Mucosa of rectum (tissue), 2 donors: ENCODE results near the gene MBOAT7.
"Not testable (repeated sequence)": the region's sequence is repeated elsewhere in the genome, so short reads cannot be mapped to it uniquely, and the experiment has no call there.

Experiments
- H3K27ac ChIP-seq, 2 donors: one replicate each; pipeline ENCODE4 v1.7.0; 2013; ENCODE audit warnings: inconsistent platforms in 2 of 2, low read depth in 2 of 2, low read length in 2 of 2
- H3K27me3 ChIP-seq, 2 donors: one replicate each; pipeline ENCODE4 v1.7.0; 2013; ENCODE audit warnings: low read length in 2 of 2; ENCODE audit not compliant: control insufficient read depth in 2 of 2, insufficient read depth in 2 of 2
- H3K36me3 ChIP-seq, 2 donors: one replicate each; pipeline ENCODE4 v1.7.0; 2013; ENCODE audit warnings: low read length in 2 of 2; ENCODE audit not compliant: control insufficient read depth in 2 of 2, insufficient read depth in 2 of 2
- H3K4me1 ChIP-seq, 2 donors: one replicate each; pipeline ENCODE4 v1.7.0; 2013; ENCODE audit warnings: low read length in 2 of 2, mild to moderate bottlenecking in 1 of 2; ENCODE audit not compliant: control insufficient read depth in 2 of 2, insufficient read depth in 2 of 2
- H3K4me3 ChIP-seq, 2 donors: one replicate each; pipeline ENCODE4 v1.7.0; 2013; ENCODE audit warnings: low read length in 2 of 2
- H3K9ac ChIP-seq, 2 donors: one replicate each; pipeline ENCODE4 v1.7.0; 2013; ENCODE audit warnings: low read length in 2 of 2, low read depth in 1 of 2, mild to moderate bottlenecking in 1 of 2
- H3K9me3 ChIP-seq, 2 donors: one replicate each; pipeline ENCODE4 v1.7.0; 2013; ENCODE audit warnings: low read length in 2 of 2; ENCODE audit not compliant: control insufficient read depth in 2 of 2
- donor health status: healthy.
- donor health status: Normal muscosa, but diverticular disease.

Gene MBOAT7

DNA sequence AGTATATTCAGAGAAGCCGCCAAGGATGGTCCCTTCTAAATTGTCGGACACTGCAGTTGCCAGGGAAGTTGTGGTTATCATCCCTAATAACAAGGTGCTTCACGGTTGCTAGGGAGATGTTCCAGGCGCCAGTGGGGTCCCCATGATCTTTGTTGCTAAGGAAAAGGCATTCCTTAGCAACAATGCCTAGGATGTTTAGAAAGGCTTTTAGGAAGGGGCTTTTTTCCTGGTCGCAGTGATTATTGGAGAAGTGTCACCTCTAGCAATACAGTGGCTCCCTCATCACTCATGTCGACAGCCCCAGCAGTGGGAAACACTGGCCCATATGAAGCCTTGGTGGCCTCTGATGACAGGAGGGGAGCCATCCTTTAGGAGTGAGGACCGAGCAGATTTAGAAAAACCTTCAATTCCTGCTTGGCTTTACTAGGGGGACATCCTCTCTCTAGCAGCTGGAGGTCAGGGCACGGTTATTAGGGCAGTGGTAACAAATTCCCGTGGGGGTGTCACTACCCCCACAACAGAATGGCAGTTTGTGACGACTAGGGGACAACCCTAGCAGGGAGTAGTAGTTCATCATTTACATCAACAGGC lies 10.0 kb downstream of the MBOAT7 start:
- H3K4me3 ChIP-seq = no peak overlapping the region
- H3K9me3 ChIP-seq = no peaks in the 10 kb centered on the region
- H3K27me3 ChIP-seq = no peaks in the 10 kb centered on the region
- H3K36me3 ChIP-seq = peaks cover 12 to 15% of the 10 kb centered on the region in 2 donors
- no peak overlapping the region for H3K27ac ChIP-seq
- peaks cover 4 to 5% of the 10 kb centered on the region in 2 donors for H3K4me1 ChIP-seq
- no peak overlapping the region for H3K9ac ChIP-seq

DNA sequence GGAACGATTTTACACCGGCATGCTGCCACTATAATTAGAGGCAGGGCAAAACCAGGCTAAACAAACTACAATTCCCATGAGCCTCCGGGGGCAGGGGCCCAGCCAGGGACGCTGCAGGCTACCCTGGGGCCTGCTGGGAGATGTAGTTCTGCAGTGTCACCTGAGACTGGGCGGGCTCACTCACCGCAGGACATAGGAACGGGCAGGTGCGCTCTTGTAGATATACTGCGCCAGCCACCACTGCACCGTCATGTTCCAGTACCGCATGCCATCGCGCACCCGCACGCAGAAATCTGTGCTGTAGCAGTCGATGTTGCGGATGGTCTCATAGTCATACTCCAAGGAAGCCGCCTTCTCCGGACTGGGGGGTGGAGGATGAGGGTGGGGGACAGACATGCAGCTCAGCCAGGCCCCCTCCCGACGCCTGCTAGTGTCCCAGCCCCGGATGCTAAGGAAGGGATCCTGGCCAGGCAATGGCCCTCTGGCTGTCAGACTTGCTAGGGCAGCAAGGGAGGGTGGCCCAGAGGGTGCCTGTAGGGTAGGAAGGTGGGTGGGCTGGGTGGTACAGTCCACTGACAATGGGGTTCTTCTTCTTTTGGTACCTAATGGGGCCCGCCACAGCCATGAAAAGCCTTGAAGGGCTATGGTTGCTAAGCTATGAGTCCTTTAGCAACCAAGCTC lies 10.7 kb downstream of the MBOAT7 start:
- no peak overlapping the region for H3K27ac ChIP-seq
- no peak overlapping the region for H3K4me3 ChIP-seq
- peaks cover 4 to 5% of the 10 kb centered on the region in 2 donors for H3K4me1 ChIP-seq
- no peaks in the 10 kb centered on the region for H3K9me3 ChIP-seq
- H3K36me3 ChIP-seq = peaks cover 12 to 15% of the 10 kb centered on the region in 2 donors
- H3K9ac ChIP-seq = no peak overlapping the region
- H3K27me3 ChIP-seq = no peaks in the 10 kb centered on the region

DNA sequence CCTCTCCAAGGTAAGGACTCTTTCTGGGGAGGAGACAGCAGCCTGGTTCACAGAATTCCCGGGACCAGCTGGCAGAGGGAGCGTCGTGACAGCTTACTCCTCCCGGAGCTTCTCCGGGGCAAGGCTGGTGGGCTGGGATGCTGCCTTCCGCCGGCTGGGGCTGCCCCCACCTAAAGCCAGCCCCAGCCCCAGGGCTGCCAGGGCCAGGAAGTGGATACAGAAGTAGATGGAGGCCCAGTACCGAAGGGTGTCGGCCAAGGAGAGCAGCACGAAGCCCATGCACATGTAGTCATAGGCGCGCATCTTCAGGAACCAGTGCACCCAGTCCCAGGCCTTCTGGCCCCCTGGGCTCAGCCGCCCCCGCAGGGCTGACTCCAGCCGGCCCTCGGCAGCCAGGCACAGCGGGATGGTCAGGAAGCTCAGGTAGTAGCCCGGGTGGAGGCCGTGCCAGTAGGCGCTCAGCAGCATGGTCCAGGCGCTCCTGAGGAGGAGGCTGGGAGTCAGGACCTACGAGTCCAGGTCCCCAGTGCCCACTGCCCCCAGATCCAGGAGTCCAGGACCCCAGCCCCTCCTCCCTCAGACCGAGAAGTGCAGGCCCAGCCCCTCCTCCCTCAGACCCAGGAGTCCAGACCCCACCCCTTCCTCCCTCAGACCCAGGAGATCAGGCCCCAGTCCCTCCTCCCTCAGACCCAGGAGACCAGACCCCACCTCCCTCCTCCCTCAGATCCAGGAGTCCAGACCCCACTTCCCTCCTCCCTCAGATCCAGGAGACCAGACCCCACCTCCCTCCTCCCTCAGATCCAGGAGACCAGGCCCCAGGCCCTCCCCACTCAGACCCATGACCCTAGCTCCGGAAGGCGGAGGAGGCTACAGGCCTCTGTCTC lies 15.2 kb downstream of the MBOAT7 start:
- H3K9me3 ChIP-seq = no peaks in the 10 kb centered on the region
- H3K27ac ChIP-seq = no peak overlapping the region
- H3K27me3 ChIP-seq = no peaks in the 10 kb centered on the region
- no peak overlapping the region for H3K9ac ChIP-seq
- H3K4me1 ChIP-seq = peaks cover 0 to 5% of the 10 kb centered on the region in 2 donors
- H3K36me3 ChIP-seq = peaks cover 0 to 8% of the 10 kb centered on the region in 2 donors
- no peak overlapping the region for H3K4me3 ChIP-seq

DNA sequence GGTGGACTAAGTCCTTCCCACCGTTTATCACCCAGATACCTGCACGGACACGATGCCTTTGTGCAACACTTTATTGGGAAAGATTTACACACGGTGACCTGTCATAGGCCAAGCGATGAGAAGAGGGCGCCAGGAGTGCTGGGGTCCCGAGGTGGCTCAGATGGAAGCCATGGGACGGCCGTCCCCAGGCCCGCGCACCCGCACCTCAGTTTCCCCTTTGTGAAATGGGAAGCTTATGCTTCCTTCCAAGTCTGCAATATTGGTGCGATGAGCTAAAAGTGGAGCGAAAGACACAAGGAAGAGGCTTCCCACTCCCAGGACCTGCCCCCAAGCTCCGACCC lies 16.1 kb downstream of the MBOAT7 start:
- no peaks in the 10 kb centered on the region for H3K9me3 ChIP-seq
- peak overlapping the region; percentile 31 to 74 for H3K4me3 ChIP-seq
- H3K27ac ChIP-seq = no peak overlapping the region
- H3K27me3 ChIP-seq = no peaks in the 10 kb centered on the region
- H3K36me3 ChIP-seq = peaks cover 0 to 3% of the 10 kb centered on the region in 2 donors
- H3K9ac ChIP-seq = peak overlapping the region in 1 of 2 donors; percentile 27
- H3K4me1 ChIP-seq = peaks cover 1 to 7% of the 10 kb centered on the region in 2 donors

DNA sequence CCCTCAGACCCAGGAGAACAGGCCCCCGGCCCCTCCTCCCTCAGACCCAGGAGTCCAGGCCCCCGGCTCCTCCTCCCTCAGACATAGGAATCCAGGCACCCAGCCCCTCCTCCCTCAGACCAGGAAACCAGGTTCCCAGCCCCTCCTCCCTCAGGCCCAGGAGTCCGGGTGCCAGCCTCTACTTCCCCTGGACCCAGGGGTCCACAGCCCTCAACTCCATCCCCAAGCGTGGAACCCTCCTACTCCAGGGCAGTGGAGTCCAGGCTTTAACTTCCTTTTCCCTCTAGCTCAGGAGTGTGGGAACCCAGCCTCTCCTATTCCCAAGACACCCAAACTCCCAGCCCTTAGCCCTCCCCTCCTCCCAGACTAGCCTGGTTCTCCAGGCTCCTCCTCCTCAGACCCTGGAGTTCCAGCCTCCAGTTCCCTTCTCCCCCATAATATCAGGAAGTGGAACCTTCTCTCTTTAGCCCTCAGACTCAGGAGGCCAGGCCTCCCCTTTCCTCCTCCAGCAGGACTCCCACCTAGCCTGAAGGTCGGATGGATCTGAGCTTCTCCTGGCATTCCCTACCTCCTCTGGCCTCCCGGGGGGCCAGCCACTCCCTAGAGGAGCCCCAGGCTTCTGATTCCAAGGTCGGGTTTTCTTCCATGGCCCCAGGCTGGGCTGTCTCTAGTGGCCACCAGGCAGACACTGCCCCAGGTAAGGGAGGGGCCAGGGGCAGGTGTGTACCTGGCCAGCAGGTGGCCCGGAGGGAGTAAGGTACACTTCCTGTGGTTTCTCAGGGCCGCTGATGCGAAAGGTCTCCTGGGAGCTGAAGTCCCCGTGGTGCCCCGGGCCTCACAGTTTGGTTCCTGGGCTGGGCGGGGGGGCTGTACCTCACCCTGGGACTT lies 16.7 kb downstream of the MBOAT7 start, which contains the start of gene TMC4:
Gene TMC4 (minus strand): TSS at position 690 of the 888 bp plus-strand sequence. CDS start 43 bp downstream, at position 647.
- Histone ChIP-seq H3K36me3 (no peaks in the 10 kb centered on the region), H3K9me3 (no peaks in the 10 kb centered on the region), H3K4me1 (peaks cover 3 to 9% of the 10 kb centered on the region in 2 donors), H3K4me3 (peak within 1 kb of the TSS; percentile 74 to 83), H3K27ac (peak within 1 kb of the TSS; percentile 89 to 91), H3K27me3 (no peaks in the 10 kb centered on the region), H3K9ac (peak within 1 kb of the TSS; percentile 87 to 96)

DNA sequence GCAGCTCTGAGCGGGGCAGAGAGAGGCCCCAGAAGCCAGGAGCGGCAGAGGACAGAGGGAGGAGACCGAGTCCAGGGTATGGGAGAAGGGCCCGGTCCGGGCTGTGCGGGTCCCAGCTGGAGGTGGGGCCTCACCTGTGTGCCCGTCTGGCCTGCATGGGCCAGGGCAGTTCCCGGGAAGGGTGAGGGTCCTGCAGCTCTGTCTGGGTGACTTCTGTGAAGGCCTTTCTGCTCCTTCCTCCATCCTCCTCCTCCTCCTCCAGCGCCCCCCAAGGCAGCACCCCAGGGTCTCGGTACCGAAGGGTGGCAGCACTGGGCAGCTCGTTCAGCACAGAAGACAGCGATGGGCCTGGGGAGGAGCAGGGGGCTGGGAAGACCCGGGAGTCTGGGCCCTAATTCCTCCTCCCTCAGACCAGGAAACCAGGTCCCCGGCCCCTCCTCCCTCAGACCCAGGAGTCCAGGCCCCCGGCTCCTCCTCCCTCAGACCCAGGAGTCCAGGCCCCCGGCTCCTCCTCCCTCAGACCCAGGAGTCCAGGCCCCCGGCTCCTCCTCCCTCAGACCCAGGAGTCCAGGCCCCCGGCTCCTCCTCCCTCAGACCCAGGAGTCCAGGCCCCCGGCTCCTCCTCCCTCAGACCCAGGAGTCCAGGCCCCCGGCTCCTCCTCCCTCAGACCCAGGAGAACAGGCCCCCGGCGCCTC lies 17.5 kb downstream of the MBOAT7 start:
- not testable (repeated sequence) for H3K4me1 ChIP-seq, H3K36me3 ChIP-seq, H3K9ac ChIP-seq, H3K9me3 ChIP-seq, H3K27me3 ChIP-seq
- Histone ChIP-seq H3K4me3 (peak overlapping the region in 1 of 2 donors; percentile 31), H3K27ac (peak overlapping the region in 1 of 2 donors; percentile 89)

DNA sequence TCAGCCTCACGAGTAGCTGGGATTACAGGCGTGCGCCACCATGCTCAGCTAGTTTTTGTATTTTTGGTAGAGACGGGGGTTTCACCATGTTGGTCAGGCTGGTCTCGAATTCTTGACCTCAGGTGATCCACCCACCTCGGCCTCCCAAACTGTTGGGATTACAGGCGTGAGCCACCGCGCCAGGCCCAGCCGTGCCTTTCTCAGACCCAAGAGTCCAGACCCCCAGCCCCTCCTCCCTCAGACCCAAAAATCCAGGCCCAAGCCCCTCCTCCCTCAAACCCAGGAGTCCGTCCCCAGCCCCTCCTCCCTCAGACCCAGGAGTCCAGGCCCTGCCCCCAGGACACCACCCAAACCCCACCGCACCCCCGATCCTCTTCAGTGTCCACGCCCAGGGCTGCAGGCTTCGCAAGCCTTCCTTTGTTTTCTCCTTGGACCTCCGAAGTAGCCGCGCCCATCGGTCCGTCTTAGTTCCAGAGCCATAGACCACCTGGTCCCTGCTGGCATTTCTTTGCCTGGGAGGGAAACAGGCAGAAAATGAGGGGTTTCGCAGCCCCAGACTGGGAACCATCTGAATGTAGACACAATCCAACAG lies 20.1 kb downstream of the MBOAT7 start:
- Histone ChIP-seq H3K27ac (no peak overlapping the region), H3K9ac (no peak overlapping the region), H3K9me3 (no peaks in the 10 kb centered on the region), H3K4me3 (no peak overlapping the region), H3K36me3 (no peaks in the 10 kb centered on the region), H3K4me1 (peaks cover 9 to 19% of the 10 kb centered on the region in 2 donors), H3K27me3 (no peaks in the 10 kb centered on the region)

DNA sequence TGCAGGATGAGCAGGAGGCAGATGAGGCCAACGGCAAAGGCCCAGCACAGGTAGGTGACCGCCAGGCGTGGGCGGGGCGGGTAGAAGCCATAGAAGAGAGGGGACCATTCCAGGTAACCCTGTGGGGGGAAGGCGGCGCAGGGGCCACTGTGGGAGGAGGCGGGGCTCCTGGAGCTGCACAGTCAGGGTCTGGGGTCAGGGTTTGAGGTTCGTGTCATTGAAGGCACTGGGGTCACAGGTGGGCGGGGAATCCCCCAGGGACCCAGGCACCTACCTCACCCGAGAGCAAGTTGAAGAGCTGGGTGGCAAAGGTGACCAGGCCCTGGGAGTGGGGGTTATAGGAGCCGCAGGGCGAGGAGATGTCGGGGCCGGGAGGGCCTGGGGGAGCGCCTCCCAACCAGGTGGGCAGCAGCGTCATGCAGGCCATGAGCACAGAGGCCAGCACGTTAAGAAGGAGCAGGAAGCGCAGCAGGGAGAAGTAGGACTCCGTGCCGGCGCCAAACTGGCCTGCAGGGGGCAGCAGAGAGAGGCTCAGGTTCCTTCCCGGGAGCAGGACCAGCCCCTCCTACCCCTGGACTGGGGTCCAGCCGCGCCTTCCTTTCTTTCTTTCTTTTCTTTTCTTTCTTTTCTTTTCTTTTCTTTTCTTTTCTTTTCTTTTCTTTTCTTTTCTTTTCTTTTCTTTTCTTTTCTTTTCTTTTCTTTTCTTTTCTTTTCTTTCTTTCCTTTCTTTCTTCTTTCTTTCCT lies 21.0 kb downstream of the MBOAT7 start:
- Histone ChIP-seq H3K9me3 (no peaks in the 10 kb centered on the region), H3K27me3 (no peaks in the 10 kb centered on the region), H3K4me1 (peaks cover 13 to 19% of the 10 kb centered on the region in 2 donors), H3K36me3 (no peaks in the 10 kb centered on the region), H3K9ac (no peak overlapping the region), H3K4me3 (no peak overlapping the region), H3K27ac (no peak overlapping the region)
